AG04449 (cell line): ENCODE data around the gene PRPF31.

Experiments used
- CTCF ChIA-PET: fragments of 350-600 bp; formaldehyde crosslinking; extraction: SDS; loops from one replicate; lab custom pipeline; 2021; ENCODE audit warnings: antibody characterized with exemption; lab: Yijun Ruan, JAX
- POLR2A ChIA-PET: fragments of 400-600, 350-600 bp; formaldehyde crosslinking; extraction: SDS; loops from one replicate; lab custom pipeline; 2020; ENCODE audit warnings: antibody characterized with exemption, inconsistent platforms; lab: Yijun Ruan, JAX
- DNase-seq: peaks from one replicate; pipeline ENCODE4 v3.0.0-alpha.2; 2010; ENCODE audit warnings: low read depth, low spot score
- H3K4me3 ChIP-seq: 2 replicates; pipeline ENCODE4 v1.5.1; 2011; ENCODE audit warnings: low read depth, mild to moderate bottlenecking, control low read depth, low read length
- CTCF ChIP-seq: IDR thresholded peaks from one replicate; pipeline ENCODE4 v1.5.1; 2011; ENCODE audit warnings: mild to moderate bottlenecking, moderate library complexity, low read length, control low read depth, inconsistent platforms; ENCODE audit not compliant: insufficient read depth; ENCODE audit errors: missing control alignments

Gene PRPF31

GRCh38 chr19:54124393-54124792 is 8.8 kb downstream of the PRPF31 start:
- TF ChIP-seq CTCF, result no peak
- ChIA-PET POLR2A (interaction anchor here (1.5 kb wide), 1 partner anchor 13 kb away, joined by 9 read pairs; the partner anchor contains the start of gene CNOT3), CTCF (no interaction called here)
- no peak for DNase-seq
- H3K4me3 ChIP-seq, result no peak overlapping the region

- ChIA-PET POLR2A (no interaction called here), CTCF (no interaction called here)
- no peak for TF ChIP-seq CTCF
- DNase-seq, result no peak
- no peak overlapping the region for H3K4me3 ChIP-seq
Observed at GRCh38 chr19:54125713-54126112, 10.2 kb downstream of the PRPF31 start.

- CTCF ChIA-PET, result no interaction called here
- TF ChIP-seq CTCF, result no peak
- no peak for DNase-seq
- no peak overlapping the region for H3K4me3 ChIP-seq
- POLR2A ChIA-PET, result no interaction called here
Observed at GRCh38 chr19:54127688-54128440, 12.3 kb downstream of the PRPF31 start.

GRCh38 chr19:54128441-54128725 is 12.8 kb downstream of the PRPF31 start:
- no peak overlapping the region for H3K4me3 ChIP-seq
- no peak for DNase-seq
- no peak for TF ChIP-seq CTCF
- ChIA-PET CTCF (no interaction called here), POLR2A (no interaction called here)

- CTCF ChIA-PET, result no interaction called here
- DNase-seq, result no peak
- no peak for TF ChIP-seq CTCF
- POLR2A ChIA-PET, result no interaction called here
- no peak overlapping the region for H3K4me3 ChIP-seq
Observed at GRCh38 chr19:54128796-54129616, 13.5 kb downstream of the PRPF31 start.

GRCh38 chr19:54129617-54129996 is 14.1 kb downstream of the PRPF31 start:
- ChIA-PET POLR2A (no interaction called here), CTCF (no interaction called here)
- DNase-seq, result no peak
- TF ChIP-seq CTCF, result no peak
- H3K4me3 ChIP-seq, result no peak overlapping the region
